Right cardiac atrium (tissue), 5 donors: ENCODE data around the gene NUAK2. TPM values are rescaled to one million over a fixed set of nuclear protein-coding genes. Genes with fewer than 3 reads are reported as not detected.

Experiments used
- ATAC-seq, 2 donors: fragments of 200-7000 bp; cut with Tn5 transposase; one replicate each; pipeline versions ENCODE4 v1.8.0 to v1.9.1; 2020; ENCODE audit warnings: moderate library complexity in 2 of 2, mild to moderate bottlenecking in 1 of 2
- DNase-seq, 3 donors: peaks; one replicate each; pipeline ENCODE4 v3.0.0-alpha.2; 2020
- H3K27ac ChIP-seq: one replicate; pipeline ENCODE4 v1.5.1; 2013; ENCODE audit warnings: mild to moderate bottlenecking, low read length, control low read depth, moderate library complexity
- H3K27me3 ChIP-seq: one replicate; pipeline ENCODE4 v1.6.1; 2013; ENCODE audit not compliant: control insufficient read depth, insufficient read depth
- H3K4me1 ChIP-seq: one replicate; pipeline ENCODE4 v1.6.1; 2013; ENCODE audit warnings: low read length; ENCODE audit not compliant: control insufficient read depth, insufficient read depth
- H3K4me3 ChIP-seq: one replicate; pipeline ENCODE4 v1.5.1; 2013; ENCODE audit warnings: low read length, control low read depth
- H3K9me3 ChIP-seq: one replicate; pipeline ENCODE4 v1.6.1; 2013; ENCODE audit warnings: low read length; ENCODE audit not compliant: control insufficient read depth
- WGBS: extraction: QIAGEN DNeasy Blood & Tissue Kit; methylation state at CpG from one replicate; pipeline ENCODE4 v1.1.7; 2013; 5-methylcytosine and 5-hydroxymethylcytosine counted together
- intact Hi-C, 4 donors: fragments of 100-400 bp; cut with DNase I; formaldehyde crosslinking; loops; one replicate each; pipeline versions ENCODE4 v1.11.0 to v1.14.0; 2022 to 2023
- polyA plus RNA-seq: library from polyadenylated mRNA; stranded (reverse); fragments of 200-250 nt; gene quantifications from one replicate; pipeline ENCODE4 v1.2.3, GENCODE V29; 2013
- total RNA-seq, 4 donors: library from RNA; stranded (reverse); fragmentation: NEBNext Ultra II Directional; extraction: Animal tissue kit (Norgen Biotek cat#: 25700); gene quantifications; one replicate each; pipeline ENCODE4 v1.2.1, GENCODE V29; 2021
- donor health status: healthy with polysubstance abuse.
- donor health status: DM: no; HTN: yes; CAD: no.
- donor health status: DM: no; HTN: no; CAD: no.
- donor health status: DM: no; HTN: yes; CAD: no; lungs with severe emphysema.
- donor health status: DM: yes; HTN: yes; CAD: no.

NUAK2 gene
- total and polyA plus RNA-seq, 5 donors: 0.50 to 1.6 (median 1.2) TPM

DNA sequence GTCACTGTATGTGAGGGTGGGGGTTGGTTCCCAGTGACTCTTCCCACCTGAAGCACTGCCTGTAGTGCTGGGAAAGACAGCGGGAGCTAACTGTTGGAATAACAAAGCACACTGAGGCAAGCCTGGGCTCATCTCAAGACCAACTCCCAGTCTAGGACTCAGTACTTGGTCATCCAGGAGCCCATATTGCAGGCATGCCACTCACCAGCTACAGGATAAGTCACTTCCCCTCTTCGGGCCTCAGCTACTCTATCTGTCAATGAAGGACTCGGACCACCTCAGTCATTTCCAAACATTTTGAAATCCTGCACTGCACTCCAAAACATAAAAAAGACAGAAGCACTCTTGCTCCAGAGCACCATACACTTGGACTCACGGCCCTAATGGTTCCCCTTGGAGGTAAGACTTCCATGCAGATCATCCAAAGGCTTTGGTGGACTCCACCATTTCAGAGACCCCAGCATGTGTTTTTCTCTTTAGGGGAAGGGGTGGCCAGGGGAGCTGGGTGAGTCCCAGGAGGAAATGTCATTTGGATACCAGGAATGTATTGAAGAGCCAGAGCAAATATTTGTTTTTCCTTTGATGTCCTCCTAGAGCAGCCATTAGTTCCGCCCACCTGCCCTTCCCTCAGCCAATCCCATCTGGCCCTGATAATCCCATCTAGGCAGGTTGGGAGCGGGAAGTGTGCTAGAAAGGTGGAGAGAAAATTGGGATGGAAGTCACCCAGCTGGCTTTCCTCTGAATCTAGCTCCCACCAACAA lies 3.1 kb downstream of the NUAK2 start:
- Histone ChIP-seq H3K4me3 (no peak overlapping the region), H3K27ac (peak overlapping the region; percentile 16), H3K9me3 (no peaks in the 10 kb centered on the region), H3K4me1 (peaks cover 21% of the 10 kb centered on the region), H3K27me3 (no peaks in the 10 kb centered on the region)
- WGBS: 88% methylated on average over 6 of the region's 6 CpGs
- DNase-seq (peak in 1 of 3 donors; percentile 21), ATAC-seq (no peak)
- intact Hi-C loops: no loop called here

DNA sequence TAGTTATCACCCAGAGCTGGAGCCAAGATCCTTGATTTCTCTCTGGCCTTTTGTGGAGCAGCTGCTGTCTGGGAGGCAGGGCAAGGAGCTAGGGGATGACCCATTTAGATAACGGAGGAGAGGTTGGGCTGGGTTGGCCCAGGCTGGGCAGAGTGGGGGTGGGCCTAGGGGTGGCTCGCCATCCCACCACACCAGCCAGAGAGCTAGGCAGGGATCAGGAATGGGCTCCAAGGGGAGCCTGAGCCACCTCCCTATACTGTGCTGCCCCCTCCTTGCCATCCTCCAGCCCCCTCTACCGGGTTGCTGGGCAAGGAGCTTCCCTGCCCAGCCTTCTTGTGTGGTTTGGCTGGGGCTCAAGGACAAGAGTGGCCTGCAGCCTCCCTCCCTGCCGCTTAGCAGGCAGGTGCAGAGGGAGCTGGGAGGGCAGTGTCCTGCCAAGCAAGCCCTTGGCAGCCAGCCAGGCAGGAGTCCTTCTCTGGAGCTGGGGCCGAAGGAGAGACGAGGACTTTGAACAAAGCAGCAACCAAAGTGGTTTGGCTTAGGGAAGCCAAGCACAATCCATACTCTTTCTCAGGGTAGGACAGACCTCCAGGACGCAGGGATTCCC lies 4.1 kb downstream of the NUAK2 start:
- Histone ChIP-seq H3K4me1 (peaks cover 24% of the 10 kb centered on the region), H3K27me3 (no peaks in the 10 kb centered on the region), H3K9me3 (no peaks in the 10 kb centered on the region), H3K4me3 (no peak overlapping the region), H3K27ac (peak overlapping the region; percentile 23)
- WGBS: 36% methylated on average over 7 of the region's 7 CpGs
- DNase-seq (peak; percentile 60 to 88 (median 87)), ATAC-seq (peak; percentile 13 to 49)
- intact Hi-C loops: no loop called here

DNA sequence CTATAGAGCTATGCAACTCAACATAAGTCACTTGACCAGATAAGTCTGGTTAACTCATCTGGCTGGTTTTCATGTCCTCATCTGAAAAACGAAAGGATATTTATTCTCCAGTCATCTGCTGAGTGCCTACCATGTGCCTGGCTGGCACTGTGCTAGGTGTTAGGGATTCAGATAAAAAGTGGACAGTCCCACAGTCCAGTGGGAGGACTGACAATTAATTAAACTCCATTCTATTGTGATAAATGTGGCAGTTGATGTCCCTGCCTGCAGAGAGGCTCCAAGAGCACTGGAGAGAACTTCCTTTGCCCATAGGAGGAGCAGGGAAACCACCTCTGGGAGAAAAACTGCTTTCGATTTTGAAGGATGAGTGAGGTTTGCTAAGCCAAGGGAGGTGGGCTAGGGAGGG lies 5.4 kb downstream of the NUAK2 start:
- ATAC-seq: peak; percentile 31 to 68
- peaks cover 24% of the 10 kb centered on the region for H3K4me1 ChIP-seq
- H3K27me3 ChIP-seq: no peaks in the 10 kb centered on the region

GRCh38 chr1:205315008-205315618 lies 6.4 kb downstream of the NUAK2 start:
- no peaks in the 10 kb centered on the region for H3K9me3 ChIP-seq
- ATAC-seq: no peak
- DNase-seq: peak in 1 of 3 donors; percentile 21
- WGBS: 77% methylated on average over 5 of the region's 5 CpGs
- peak overlapping the region; percentile 61 for H3K27ac ChIP-seq
- intact Hi-C loops: no loop called here
- no peak overlapping the region for H3K4me3 ChIP-seq
- no peaks in the 10 kb centered on the region for H3K27me3 ChIP-seq
- H3K4me1 ChIP-seq: peaks cover 24% of the 10 kb centered on the region

More for the DNA sequence above, 5.4 kb downstream of the NUAK2 start:
- intact Hi-C loops: no loop called here
- DNase-seq: peak in 2 of 3 donors; percentile 63 to 70
- Histone ChIP-seq H3K9me3 (no peaks in the 10 kb centered on the region), H3K4me3 (no peak overlapping the region), H3K27ac (peak overlapping the region; percentile 53)
- WGBS: 35% methylated on average over 2 of the region's 2 CpGs

GRCh38 chr1:205313563-205314308 lies 7.8 kb downstream of the NUAK2 start:
- H3K4me3 ChIP-seq: peak overlapping the region; percentile 21
- DNase-seq (peak; percentile 58 to 84 (median 82)), ATAC-seq (peak; percentile 66 to 83)
- no peaks in the 10 kb centered on the region for H3K9me3 ChIP-seq
- peaks cover 21% of the 10 kb centered on the region for H3K4me1 ChIP-seq
- intact Hi-C loops: no loop called here
- H3K27me3 ChIP-seq: no peaks in the 10 kb centered on the region
- peak overlapping the region; percentile 92 for H3K27ac ChIP-seq
- WGBS: 11% methylated on average over 21 of the region's 21 CpGs

GRCh38 chr1:205312866-205313562 lies 8.5 kb downstream of the NUAK2 start:
- no peaks in the 10 kb centered on the region for H3K9me3 ChIP-seq
- WGBS: 51% methylated on average over 10 of the region's 10 CpGs
- no peak for DNase-seq
- peak overlapping the region; percentile 92 for H3K27ac ChIP-seq
- H3K4me1 ChIP-seq: peaks cover 19% of the 10 kb centered on the region
- no peak for ATAC-seq
- intact Hi-C loops: no loop called here
- no peaks in the 10 kb centered on the region for H3K27me3 ChIP-seq
- no peak overlapping the region for H3K4me3 ChIP-seq

DNA sequence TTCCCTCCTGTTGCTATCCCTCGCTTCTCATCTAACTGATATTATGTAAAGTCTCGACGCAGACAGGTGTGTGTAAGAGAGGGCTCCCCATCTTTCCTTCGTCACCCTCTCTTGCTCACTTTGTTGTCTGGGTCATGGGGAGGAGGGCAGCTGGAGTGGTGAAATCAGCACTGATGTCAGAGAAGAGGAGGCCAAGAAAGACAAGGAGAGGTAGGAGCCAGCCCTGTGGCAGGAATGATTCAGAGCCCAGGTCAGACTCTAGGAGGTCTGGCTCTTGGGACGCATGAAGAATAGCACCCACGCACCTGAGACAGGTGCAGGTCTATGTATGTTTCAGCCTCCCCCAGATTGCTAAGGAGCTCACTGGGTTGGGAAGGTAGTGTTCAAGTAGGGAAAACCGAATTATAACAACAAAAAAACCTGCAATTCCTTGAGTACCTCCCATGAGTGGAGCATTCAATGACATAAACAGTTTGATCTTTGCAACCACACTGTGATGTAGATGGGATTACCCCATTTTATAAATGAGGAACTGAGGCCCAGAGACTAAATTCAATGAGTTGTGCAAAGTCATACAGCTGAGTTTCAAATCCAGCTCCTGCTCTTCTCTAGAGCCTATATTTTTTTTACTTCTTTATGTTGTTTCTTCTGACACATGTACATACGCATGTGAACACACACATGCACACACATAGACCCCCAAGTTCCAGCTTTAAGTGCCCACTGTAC lies 10.4 kb downstream of the NUAK2 start:
- H3K9me3 ChIP-seq: no peaks in the 10 kb centered on the region
- WGBS: 95% methylated on average over 8 of the region's 8 CpGs
- ATAC-seq (no peak), DNase-seq (no peak)
- intact Hi-C loops: no loop called here
- no peaks in the 10 kb centered on the region for H3K27me3 ChIP-seq
- H3K27ac ChIP-seq: no peak overlapping the region
- peaks cover 8% of the 10 kb centered on the region for H3K4me1 ChIP-seq
- no peak overlapping the region for H3K4me3 ChIP-seq

GRCh38 chr1:205309741-205310140 lies 11.8 kb downstream of the NUAK2 start:
- no peak for DNase-seq
- Histone ChIP-seq H3K4me1 (peaks cover 8% of the 10 kb centered on the region), H3K9me3 (no peaks in the 10 kb centered on the region), H3K27me3 (no peaks in the 10 kb centered on the region), H3K27ac (no peak overlapping the region), H3K4me3 (no peak overlapping the region)
- ATAC-seq: no peak
- intact Hi-C loops: no loop called here
- 79% methylated on average over 1 of the region's 1 CpG for WGBS

- H3K4me1 ChIP-seq: no peaks in the 10 kb centered on the region
- no peaks in the 10 kb centered on the region for H3K9me3 ChIP-seq
- intact Hi-C loops: no loop called here
- no peaks in the 10 kb centered on the region for H3K27me3 ChIP-seq
- ATAC-seq (no peak), DNase-seq (no peak)
- no peak overlapping the region for H3K27ac ChIP-seq
- 92% methylated on average over 7 of the region's 7 CpGs for WGBS
- no peak overlapping the region for H3K4me3 ChIP-seq
Measured at GRCh38 chr1:205306929-205307566, 14.5 kb downstream of the NUAK2 start.

GRCh38 chr1:205304695-205305070 lies 16.9 kb downstream of the NUAK2 start:
- no peak for ATAC-seq
- WGBS: 91% methylated on average over 1 of the region's 1 CpG
- intact Hi-C loops: no loop called here

More at GRCh38 chr1:205304695-205305070, 16.9 kb downstream of the NUAK2 start:
- Histone ChIP-seq H3K9me3 (no peaks in the 10 kb centered on the region), H3K27me3 (no peaks in the 10 kb centered on the region), H3K4me1 (peaks cover 3% of the 10 kb centered on the region), H3K27ac (no peak overlapping the region), H3K4me3 (no peak overlapping the region)
- DNase-seq: no peak
